ENCODE data around the gene HCRTR1.
A peak's percentile ranks its signal among the peaks of the same experiment; 100 is the strongest.
"Not testable (repeated sequence)": the region's sequence is repeated elsewhere in the genome, so short reads cannot be mapped to it uniquely, and the experiment has no call there.

The HCRTR1 gene

DNA sequence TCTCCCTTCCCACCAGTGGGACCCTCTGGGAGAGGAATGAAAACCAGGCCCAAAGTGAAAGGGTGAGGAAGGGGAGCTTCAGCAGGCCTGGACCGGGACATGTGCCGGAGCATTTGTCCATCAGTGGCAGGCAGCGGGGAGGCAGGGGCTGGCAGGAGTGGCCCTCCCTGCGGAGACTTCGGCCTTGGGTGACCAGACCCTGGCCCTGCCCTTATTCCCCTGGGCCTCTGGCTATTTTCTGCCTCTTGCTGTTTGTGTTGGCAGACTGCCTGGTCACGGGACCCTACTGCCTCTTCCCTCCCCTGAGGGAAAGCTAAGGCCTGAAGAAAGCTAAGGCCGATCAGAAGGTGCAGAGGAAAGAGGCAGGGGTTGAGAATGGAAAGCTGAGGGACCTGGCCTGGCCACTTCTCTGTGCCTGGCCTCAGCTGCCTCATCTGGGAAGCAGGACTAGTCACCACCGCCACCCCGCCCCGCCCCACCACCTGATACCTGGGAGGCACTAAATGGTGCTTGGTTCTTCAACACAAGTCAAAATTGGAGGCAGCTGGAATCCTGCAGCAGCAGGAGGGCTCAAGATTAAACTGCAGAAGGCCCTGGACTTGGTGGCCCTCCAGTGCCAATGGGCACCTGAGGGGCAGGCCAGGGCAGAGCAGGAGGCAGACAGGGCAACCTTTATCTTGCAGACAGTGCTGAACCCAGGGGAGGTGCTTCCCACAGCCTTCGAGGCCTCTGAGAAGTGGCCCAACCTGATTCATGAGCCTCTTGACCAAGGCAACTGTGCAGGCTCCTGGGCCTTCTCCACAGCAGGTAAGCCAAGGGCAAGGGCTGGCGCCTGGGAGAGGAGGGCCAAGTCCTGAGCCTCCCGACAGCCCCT, 33.3 kb upstream of the HCRTR1 start:
- peaks cover 15% of the 10 kb centered on the region; the same call in 1 of the 2 replicates for H3K4me1 ChIP-seq (ENCODE audit: insufficient read depth, low read length)
- no peak overlapping the region for H3K27ac ChIP-seq (ENCODE audit: low read length)
- no peak overlapping the region for H3K4me3 ChIP-seq (ENCODE audit: low read length)
- H3K36me3 ChIP-seq (ENCODE audit: insufficient read depth, low read depth, low read length), result no peaks in the 10 kb centered on the region
- H3K9me3 ChIP-seq (ENCODE audit: insufficient read depth, low read depth, low read length), result no peaks in the 10 kb centered on the region
- H3K27me3 ChIP-seq (ENCODE audit: insufficient read depth, low read length), result peaks cover 15% of the 10 kb centered on the region
- H3K9ac ChIP-seq (ENCODE audit: low read depth, low read length), result no peak overlapping the region

DNA sequence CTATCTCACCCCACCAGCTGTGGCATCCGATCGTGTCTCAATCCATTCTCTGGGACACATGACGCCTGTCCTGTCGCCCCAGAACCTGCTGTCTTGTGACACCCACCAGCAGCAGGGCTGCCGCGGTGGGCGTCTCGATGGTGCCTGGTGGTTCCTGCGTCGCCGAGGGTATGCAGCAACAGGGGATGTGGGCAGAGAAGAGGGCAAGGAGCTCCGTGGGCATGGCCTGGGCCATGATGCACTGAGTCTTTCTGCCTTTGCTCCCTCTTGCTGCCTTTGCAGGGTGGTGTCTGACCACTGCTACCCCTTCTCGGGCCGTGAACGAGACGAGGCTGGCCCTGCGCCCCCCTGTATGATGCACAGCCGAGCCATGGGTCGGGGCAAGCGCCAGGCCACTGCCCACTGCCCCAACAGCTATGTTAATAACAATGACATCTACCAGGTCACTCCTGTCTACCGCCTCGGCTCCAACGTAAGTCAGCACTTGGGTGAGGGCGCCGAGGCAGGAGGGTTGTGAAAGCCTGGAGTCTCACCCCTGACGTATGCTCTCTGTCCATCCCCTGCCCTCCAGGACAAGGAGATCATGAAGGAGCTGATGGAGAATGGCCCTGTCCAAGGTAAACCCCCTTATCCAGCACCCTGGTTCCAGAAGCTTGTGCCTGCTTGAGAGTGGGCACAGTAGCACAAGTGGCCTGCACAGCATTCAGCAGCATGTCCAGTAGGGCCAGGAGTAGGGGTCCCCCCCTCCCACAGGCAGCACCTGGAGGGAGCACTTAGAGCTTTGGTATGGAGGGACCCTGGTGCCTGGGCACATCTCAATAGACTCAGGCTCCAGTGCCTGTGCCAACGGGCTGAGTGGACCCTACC, 32.4 kb upstream of the HCRTR1 start:
- no peak overlapping the region for H3K9ac ChIP-seq (ENCODE audit: low read depth, low read length)
- H3K27ac ChIP-seq (ENCODE audit: low read length), result no peak overlapping the region
- no peaks in the 10 kb centered on the region for H3K36me3 ChIP-seq (ENCODE audit: insufficient read depth, low read depth, low read length)
- peaks cover 23% of the 10 kb centered on the region for H3K27me3 ChIP-seq (ENCODE audit: insufficient read depth, low read length)
- H3K4me3 ChIP-seq (ENCODE audit: low read length), result no peak overlapping the region
- H3K9me3 ChIP-seq (ENCODE audit: insufficient read depth, low read depth, low read length), result no peaks in the 10 kb centered on the region
- peaks cover 9% of the 10 kb centered on the region; the same call in 1 of the 2 replicates for H3K4me1 ChIP-seq (ENCODE audit: insufficient read depth, low read length)

DNA sequence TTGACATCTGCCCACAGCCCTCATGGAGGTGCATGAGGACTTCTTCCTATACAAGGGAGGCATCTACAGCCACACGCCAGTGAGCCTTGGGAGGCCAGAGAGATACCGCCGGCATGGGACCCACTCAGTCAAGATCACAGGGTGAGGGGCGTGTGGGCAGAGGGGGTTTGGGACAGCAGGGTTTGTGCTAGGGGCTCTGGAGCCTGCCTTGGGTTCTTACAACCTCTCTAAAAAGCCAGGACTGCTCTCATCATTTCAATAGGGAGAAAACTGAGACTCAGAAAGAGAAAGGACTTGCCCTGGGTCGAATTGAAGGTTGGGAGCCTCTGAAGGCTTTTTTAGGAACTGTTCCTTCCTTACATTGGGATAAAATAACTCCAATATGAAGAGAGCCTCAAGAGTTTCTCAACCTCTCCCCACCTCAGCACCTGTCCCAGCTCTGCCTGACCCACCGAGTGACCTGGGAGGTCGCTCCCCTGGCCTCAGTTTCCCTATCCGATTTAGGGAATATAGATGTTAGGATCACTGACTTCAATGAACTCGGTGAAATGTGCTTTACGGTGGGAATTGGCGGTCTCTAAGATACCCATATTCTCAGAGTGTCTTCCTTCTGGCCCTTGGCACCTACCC, 31.6 kb upstream of the HCRTR1 start:
- Histone ChIP-seq H3K4me1 (ENCODE audit: insufficient read depth, low read length) (peaks cover 9% of the 10 kb centered on the region; the same call in 1 of the 2 replicates), H3K36me3 (ENCODE audit: insufficient read depth, low read depth, low read length) (no peaks in the 10 kb centered on the region), H3K27me3 (ENCODE audit: insufficient read depth, low read length) (peaks cover 23% of the 10 kb centered on the region), H3K9ac (ENCODE audit: low read depth, low read length) (no peak overlapping the region), H3K4me3 (ENCODE audit: low read length) (no peak overlapping the region), H3K9me3 (ENCODE audit: insufficient read depth, low read depth, low read length) (no peaks in the 10 kb centered on the region), H3K27ac (ENCODE audit: low read length) (no peak overlapping the region)

DNA sequence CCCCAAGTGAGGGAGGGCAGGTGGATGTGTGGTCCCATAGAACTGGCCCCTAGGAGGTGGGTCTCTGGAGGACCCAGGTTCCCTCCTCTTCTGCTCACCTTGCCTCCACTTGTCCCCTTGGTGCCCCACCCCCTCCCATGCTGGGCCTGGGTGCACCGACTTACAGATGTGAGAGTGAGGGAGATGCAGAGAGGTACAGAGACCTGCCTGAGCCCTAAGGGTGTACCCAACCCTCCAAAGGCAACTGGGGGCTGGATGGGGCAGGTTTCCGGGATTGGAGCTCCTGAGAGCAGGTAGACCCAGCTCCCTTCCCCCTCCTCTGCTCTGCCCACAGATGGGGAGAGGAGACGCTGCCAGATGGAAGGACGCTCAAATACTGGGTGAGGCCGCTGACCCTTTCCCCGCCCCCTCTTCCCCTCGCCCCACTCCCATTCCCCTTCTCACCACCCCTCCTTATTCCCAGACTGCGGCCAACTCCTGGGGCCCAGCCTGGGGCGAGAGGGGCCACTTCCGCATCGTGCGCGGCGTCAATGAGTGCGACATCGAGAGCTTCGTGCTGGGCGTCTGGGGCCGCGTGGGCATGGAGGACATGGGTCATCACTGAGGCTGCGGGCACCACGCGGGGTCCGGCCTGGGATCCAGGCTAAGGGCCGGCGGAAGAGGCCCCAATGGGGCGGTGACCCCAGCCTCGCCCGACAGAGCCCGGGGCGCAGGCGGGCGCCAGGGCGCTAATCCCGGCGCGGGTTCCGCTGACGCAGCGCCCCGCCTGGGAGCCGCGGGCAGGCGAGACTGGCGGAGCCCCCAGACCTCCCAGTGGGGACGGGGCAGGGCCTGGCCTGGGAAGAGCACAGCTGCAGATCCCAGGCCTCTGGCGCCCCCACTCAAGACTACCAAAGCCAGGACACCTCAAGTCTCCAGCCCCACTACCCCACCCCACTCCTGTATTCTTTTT, 30.8 kb upstream of the HCRTR1 start:
- Histone ChIP-seq H3K9ac (ENCODE audit: low read depth, low read length) (no peak overlapping the region), H3K9me3 (ENCODE audit: insufficient read depth, low read depth, low read length) (no peaks in the 10 kb centered on the region), H3K27ac (ENCODE audit: low read length) (no peak overlapping the region), H3K27me3 (ENCODE audit: insufficient read depth, low read length) (peaks cover 23% of the 10 kb centered on the region), H3K36me3 (ENCODE audit: insufficient read depth, low read depth, low read length) (no peaks in the 10 kb centered on the region), H3K4me1 (ENCODE audit: insufficient read depth, low read length) (peaks cover 8% of the 10 kb centered on the region; the same call in 1 of the 2 replicates), H3K4me3 (ENCODE audit: low read length) (no peak overlapping the region)

GRCh38 chr1:31587328-31587699, 30.2 kb upstream of the HCRTR1 start:
- H3K27me3 ChIP-seq (ENCODE audit: insufficient read depth, low read length), result peaks cover 26% of the 10 kb centered on the region
- H3K27ac ChIP-seq (ENCODE audit: low read length); H3K36me3 ChIP-seq (ENCODE audit: insufficient read depth, low read depth, low read length); H3K4me1 ChIP-seq (ENCODE audit: insufficient read depth, low read length); H3K4me3 ChIP-seq (ENCODE audit: low read length); H3K9me3 ChIP-seq (ENCODE audit: insufficient read depth, low read depth, low read length); H3K9ac ChIP-seq (ENCODE audit: low read depth, low read length): not testable (repeated sequence)

GRCh38 chr1:31587720-31588423, 29.6 kb upstream of the HCRTR1 start:
- no peaks in the 10 kb centered on the region for H3K36me3 ChIP-seq (ENCODE audit: insufficient read depth, low read depth, low read length)
- no peaks in the 10 kb centered on the region for H3K9me3 ChIP-seq (ENCODE audit: insufficient read depth, low read depth, low read length)
- no peak overlapping the region for H3K4me3 ChIP-seq (ENCODE audit: low read length)
- no peak overlapping the region; the same call in 1 of the 2 replicates for H3K9ac ChIP-seq (ENCODE audit: low read depth, low read length)
- no peak overlapping the region for H3K27ac ChIP-seq (ENCODE audit: low read length)
- peaks cover 27% of the 10 kb centered on the region for H3K27me3 ChIP-seq (ENCODE audit: insufficient read depth, low read length)
- H3K4me1 ChIP-seq (ENCODE audit: insufficient read depth, low read length), result peaks cover 2% of the 10 kb centered on the region; the same call in 1 of the 2 replicates

GRCh38 chr1:31588751-31589515, 28.6 kb upstream of the HCRTR1 start:
- Histone ChIP-seq H3K4me1 (ENCODE audit: insufficient read depth, low read length) (no peaks in the 10 kb centered on the region; the same call in 1 of the 2 replicates), H3K27me3 (ENCODE audit: insufficient read depth, low read length) (peaks cover 27% of the 10 kb centered on the region)

DNA sequence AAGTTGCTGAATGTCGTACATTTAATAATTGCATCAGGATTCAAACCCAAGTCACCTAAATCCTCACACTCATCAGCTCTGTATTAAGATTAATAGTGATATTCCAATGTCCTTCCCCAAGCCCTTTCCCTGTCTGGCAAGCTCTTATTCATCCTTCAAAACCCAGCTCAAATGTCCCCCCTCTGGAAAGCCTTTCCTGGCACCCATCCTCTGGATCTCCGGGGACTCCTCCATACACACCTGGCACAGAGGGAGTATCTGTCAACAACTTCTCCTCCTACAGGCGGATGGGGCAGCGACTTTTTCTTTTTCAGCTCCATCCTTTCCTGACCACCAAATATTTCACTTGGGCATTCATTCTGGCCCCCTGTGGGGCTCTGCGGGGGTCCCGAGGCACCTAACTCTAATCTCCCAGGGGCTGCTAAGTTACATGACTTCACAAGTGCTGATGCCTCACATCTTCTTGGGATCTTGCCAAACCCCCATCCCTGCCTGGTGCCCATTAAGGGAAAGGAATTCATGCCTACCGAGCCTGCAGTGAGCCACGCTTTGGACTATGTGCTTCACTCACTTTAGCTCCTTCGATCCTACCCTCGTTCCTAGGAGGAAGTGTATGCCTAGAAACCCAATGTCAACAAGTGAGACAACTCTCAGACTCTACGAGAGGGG, 25.9 kb upstream of the HCRTR1 start:
- no peak overlapping the region for H3K9ac ChIP-seq (ENCODE audit: low read depth, low read length)
- no peak overlapping the region for H3K27ac ChIP-seq (ENCODE audit: low read length)
- no peaks in the 10 kb centered on the region; the same call in 1 of the 2 replicates for H3K4me1 ChIP-seq (ENCODE audit: insufficient read depth, low read length)
- H3K27me3 ChIP-seq (ENCODE audit: insufficient read depth, low read length), result peaks cover 27% of the 10 kb centered on the region
- H3K4me3 ChIP-seq (ENCODE audit: low read length), result no peak overlapping the region
- no peaks in the 10 kb centered on the region for H3K36me3 ChIP-seq (ENCODE audit: insufficient read depth, low read depth, low read length)
- H3K9me3 ChIP-seq (ENCODE audit: insufficient read depth, low read depth, low read length), result no peaks in the 10 kb centered on the region

More at GRCh38 chr1:31588751-31589515, 28.6 kb upstream of the HCRTR1 start:
- H3K9me3 ChIP-seq (ENCODE audit: insufficient read depth, low read depth, low read length), result no peaks in the 10 kb centered on the region
- H3K4me3 ChIP-seq (ENCODE audit: low read length), result peak overlapping the region; percentile 58; the same call in 1 of the 2 replicates
- no peak overlapping the region for H3K27ac ChIP-seq (ENCODE audit: low read length)
- H3K36me3 ChIP-seq (ENCODE audit: insufficient read depth, low read depth, low read length), result no peaks in the 10 kb centered on the region
- H3K9ac ChIP-seq (ENCODE audit: low read depth, low read length), result peak overlapping the region; percentile 45; the same call in 1 of the 2 replicates

GRCh38 chr1:31592132-31592531, 25.4 kb upstream of the HCRTR1 start:
- H3K36me3 ChIP-seq (ENCODE audit: insufficient read depth, low read depth, low read length), result no peaks in the 10 kb centered on the region
- no peak overlapping the region for H3K4me3 ChIP-seq (ENCODE audit: low read length)
- no peak overlapping the region for H3K9ac ChIP-seq (ENCODE audit: low read depth, low read length)
- H3K27me3 ChIP-seq (ENCODE audit: insufficient read depth, low read length), result peaks cover 27% of the 10 kb centered on the region
- H3K4me1 ChIP-seq (ENCODE audit: insufficient read depth, low read length), result no peaks in the 10 kb centered on the region; the same call in 1 of the 2 replicates
- H3K27ac ChIP-seq (ENCODE audit: low read length), result no peak overlapping the region
- H3K9me3 ChIP-seq (ENCODE audit: insufficient read depth, low read depth, low read length), result no peaks in the 10 kb centered on the region
